Measurements from ENCODE around the gene SST.
"Not testable (repeated sequence)": the region's sequence is repeated elsewhere in the genome, so short reads cannot be mapped to it uniquely, and the experiment has no call there.

Gene SST

DNA sequence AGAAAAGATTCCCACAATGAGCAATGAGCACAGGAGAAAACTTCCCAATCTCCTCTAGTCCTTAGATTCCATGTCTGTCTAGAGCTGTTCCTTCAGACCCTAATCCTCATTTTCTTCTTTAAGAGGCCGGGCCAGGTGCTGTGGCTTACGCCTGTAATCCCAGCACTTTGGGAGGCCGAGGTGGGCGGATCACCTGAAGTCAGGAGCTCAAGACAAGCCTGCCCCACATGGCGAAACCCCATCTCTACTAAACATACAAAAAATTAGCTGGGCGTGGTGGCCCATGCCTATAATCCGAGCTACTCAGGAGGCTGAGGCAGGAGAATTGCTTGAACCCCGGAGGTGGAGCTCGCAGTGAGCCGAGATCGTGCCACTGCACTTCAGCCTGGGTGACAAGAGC, 11.6 kb upstream of the SST start:
- DNase-seq, result not testable (repeated sequence)

DNA sequence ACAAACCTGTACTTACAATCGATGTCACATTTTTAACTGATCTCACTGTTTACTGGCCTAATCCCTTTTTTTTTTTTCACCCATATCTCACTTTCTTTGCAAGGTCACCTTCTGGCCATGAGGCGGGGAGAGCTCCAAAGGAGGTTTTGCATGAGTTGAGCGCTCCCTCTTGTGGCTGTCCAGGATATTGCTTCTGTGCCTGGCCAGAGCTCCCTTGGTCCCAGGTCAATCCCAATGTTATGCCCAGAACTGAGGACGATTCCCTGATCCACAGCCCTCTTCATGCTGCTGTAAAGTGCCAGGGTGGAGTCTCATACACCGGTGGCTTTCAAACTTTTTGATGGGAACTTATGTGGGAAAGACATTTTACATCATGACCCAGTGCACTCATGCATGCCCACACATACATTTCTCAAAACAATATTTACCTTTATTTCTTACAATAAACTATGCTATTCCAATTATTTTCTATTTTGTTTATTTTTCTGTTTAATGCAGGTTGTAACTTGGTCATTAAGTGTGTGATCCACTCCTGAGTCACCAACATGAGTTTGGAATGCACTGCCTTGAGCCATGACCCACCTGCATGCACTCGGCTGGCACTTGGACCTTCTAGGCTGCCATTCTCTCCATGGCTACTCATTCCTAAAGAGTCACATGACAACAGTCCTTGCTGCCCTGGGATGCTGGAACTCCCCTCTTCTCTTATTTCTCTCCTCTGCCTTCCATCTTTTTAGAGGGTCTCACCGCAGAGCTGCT, 9.6 kb upstream of the SST start:
- DNase-seq, result peak; percentile 48 to 82

DNA sequence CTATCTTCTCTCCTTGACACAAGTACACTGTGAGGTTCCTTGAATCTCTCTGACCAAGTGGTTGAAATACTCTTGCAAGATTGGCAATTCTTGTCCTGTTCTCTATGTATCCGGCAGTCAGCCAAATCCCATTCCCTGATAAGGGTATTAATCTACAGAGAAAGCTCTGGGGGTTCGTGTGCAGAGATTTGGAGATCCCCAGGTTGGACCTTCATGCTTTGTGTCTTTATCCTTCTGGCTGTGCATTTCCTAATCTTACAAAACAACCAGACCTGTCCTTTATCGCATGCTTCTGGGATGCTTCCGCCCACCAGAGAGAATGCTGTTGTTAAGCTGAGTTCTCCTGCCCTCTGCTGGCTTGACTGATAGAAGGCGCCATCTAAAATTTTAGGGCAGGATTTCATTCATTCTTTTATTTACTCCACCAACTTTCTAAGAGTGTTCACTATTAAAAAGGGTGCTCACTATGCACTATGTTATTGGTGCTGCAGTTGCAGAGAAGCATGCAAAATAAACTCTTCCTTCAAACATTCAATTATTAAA, 8.6 kb upstream of the SST start:
- peak in 1 of 2 experiments; percentile 75 for DNase-seq

DNA sequence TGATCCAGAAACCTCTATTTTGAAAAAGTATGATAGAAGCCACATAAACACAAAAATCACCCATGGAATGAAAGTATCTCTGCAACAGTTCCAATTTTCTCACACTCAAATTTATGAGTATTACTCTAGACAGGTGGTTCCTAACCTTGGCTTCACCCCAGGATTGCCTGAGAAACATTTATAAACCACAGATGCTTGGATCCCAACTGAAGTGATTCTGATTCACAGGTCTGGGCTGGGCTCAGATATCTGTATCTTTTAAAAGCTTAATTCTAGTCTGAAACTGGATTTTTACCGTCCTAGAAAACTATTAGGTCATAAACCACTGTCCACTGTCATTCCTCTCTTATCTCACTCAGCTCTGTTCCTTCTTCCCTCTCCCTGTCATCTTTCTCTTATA, 7.4 kb upstream of the SST start:
- DNase-seq, result no peak

DNA sequence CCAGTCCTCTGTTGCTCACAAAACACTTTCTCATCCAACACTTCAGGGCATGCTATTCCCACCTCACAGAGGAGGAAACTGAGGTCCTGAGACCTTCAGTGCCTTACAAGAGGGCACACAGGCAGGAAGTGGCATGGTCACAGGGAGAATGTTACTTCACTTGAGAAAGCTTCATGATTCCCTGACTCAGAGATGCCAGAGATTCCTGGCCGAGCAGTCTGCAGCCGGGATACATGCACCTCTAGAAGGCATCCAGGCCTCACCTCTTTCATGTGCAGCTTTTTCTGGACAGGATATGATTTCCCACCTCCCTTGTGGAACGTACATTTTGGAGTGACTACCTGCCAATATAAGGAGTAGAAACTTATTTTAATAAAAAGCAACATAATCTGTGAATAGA, 2.8 kb upstream of the SST start:
- DNase-seq, result no peak

DNA sequence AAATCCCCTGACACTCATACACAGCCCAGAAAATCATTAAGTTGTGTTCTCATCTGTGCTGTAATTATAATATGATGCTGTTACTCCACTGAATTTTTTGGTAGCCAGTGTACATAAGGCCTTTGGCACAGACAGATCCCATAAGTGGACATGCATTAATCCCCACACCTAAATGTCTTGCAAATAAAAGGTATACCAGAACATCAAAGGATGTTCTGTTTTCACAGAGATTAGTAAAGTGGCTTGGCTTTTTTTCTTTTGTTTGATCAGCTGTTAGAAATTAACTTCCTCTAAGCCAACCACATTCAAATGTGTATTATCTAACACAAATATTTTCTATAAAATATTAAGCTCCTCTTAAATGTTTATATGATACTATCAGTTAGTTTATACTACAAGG, 2.7 kb downstream of the SST start:
- DNase-seq, result no peak

DNA sequence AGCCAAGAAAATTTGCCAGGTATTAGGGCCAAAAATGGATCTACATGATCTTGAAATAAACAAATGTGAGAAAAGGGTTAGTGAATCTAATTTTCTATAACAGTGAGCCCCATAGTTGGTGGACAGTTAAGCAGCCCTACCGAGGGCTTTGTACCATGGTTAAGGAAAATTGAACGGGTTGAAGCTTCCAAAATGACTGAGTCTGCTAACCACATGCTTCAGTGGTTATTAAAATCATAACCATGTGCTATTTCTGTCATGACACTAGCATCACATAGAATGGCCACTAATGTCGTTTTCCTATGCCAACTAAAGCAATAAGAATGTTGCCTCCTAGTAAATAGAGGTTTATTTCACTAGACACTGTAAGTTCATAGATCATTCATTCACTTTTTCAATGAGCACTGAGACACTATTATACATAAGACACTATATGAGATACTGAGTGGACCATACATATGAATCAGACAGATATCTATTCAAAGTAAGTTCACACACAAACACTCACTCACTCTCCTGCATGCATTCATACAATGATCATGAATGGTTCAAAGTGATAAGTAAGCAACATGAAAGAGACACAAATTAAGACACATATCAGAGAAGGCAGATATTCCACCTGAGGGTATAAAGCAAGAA, 4.3 kb downstream of the SST start:
- no peak for DNase-seq

DNA sequence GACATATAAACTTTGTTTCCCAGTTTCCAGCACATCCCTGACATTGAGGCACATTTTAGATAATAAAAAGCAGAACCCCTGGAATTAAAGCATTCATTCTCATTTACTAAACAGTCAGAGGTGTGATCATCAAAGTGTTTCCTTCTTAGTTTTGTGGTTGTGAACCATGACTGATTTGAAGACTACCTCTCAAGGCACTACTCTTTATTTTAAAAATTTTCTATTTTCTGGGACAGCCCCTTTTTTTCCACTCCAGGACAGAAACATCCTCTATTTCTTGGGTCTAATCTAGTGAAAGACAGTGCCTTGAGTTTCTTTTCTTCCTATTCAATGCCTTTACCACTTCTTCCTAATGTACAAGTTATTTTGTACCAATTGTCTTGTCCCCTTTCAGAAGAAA, 5.2 kb downstream of the SST start:
- no peak for DNase-seq

DNA sequence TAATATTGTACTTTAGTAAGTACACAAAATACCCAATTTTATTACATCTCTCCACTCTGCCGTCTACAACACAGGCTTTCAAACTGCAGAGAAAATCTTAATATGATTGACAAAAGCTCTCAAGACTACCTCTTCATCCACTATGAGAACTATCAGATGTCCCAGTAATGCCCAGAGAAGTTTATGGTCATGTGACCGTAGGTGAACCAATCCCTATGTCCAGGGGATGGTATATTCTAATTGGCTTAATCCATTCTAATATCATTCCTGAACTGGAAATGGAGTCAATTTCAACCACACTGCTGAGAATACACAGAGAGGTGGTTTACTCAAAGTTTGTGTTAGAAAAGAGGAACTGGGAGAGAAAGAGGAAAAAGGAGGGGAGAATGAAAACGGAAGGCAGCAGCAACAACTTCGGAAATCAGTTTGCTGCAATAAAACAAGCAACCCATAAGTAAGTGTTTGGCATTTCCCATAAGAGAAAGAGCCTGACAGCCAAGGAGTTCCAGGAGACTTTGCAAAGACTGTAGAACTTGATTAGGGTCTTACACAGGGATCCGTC, 7.3 kb downstream of the SST start:
- DNase-seq, result no peak

DNA sequence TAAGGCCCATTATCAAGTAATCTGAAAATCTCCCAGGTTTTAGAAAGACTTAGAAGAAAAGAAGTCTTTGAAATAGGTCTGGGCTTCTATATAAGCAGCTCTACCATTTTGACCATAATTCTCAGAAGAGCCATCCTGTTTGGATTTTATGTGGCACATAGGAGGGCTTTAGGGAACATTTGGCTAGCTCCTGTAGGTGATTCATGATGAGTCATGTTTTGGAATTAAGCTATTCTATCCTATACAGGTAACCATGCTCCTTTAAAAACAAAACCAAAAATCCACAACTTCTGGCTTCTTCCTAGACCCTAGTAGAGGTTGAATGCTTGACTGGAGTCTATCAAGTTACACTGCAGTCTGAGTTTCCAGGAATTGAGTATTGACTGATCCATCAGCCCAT, 8.9 kb downstream of the SST start:
- DNase-seq, result no peak

DNA sequence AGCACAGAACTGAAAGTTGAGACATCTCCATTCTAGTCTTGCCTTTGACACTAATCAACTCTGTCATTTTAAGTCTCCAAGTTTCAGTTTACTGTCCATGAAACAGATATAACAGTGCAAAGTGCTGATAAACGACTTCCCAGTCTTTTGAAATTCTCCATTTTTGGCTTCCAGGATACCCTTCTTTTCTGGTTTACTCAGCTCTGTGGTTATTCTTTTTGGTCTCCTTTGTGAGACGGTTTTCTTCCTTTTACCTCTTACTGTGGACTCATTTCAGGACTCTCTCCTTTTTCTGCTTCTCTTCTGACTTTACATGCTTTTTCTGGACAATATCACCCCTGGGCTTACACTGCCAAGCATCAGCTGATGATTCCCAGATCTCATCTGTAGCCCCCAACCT, 18.9 kb downstream of the SST start:
- DNase-seq, result no peak

DNA sequence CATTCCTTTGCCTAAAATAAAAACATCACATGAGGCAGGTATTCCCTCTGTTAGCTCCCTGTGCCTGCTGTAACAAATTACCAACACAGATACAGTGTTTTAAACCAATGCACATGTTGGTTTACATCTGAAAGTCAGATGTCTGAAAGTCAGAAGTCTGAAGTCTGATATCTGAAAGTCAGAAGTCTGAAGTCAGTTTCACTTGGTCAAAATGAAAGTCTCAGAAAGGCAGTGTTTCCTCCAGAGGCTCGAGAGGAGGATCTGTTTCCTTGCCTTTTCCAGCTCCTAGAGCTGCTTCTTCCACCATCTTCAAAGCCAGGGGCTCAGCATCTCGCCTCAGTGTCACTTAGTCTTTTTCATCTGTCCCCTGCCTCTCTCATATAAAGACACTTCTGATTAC, 22.0 kb downstream of the SST start:
- no peak for DNase-seq

DNA sequence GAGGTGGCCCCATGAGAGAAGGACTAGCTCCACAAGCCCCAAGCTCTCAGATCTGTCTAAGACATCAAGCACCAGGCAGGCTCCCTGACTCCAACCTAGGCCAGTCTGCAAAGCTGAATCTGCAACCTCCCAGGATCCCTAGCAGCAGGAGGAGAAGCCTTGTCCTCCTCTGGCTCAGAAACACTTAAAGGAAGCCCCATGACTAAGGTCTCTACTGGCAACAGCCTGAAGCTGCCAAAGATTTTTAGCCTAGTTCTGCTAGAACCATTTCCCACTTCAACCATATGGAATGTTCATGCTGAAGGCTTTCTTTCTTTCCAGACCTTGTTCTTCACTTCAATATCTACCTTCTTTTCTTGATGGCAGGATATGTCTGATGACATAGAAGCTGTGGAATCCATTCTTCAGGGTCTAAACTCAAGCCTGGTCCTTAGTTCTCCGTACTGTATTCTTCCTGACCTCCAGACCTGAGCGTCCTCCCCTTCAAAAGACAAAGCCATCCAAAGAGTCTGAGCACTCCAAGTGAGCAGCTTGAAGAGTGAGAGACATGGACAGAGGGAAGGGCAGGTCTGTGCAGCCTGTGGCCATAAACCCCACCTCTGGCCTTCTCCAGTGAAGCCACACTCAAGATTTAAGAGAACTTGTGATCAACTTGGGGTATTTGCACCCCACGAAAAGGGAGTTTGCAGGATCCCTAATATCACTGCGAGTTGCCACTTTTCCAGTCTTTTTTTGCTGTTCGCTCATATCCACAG, 23.1 kb downstream of the SST start:
- DNase-seq, result no peak

DNA sequence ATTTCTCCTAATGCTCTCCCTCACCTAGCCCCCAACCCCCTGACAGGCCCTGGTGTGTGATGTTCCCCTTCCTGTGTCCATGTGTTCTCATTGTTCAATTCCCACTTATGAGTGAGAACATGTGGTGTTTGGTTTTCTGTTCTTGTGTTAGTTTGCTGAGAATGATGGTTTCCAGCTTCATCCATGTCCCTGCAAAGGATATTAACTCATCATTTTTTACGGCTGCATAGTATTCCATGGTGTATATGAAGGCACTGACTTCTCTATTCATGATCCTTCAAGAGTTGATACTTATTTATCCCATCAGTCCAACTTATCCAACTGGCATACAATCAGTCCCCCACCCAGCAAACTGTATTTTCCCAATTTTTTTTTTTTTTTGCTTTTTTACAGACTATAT, 24.8 kb downstream of the SST start:
- not testable (repeated sequence) for DNase-seq

DNA sequence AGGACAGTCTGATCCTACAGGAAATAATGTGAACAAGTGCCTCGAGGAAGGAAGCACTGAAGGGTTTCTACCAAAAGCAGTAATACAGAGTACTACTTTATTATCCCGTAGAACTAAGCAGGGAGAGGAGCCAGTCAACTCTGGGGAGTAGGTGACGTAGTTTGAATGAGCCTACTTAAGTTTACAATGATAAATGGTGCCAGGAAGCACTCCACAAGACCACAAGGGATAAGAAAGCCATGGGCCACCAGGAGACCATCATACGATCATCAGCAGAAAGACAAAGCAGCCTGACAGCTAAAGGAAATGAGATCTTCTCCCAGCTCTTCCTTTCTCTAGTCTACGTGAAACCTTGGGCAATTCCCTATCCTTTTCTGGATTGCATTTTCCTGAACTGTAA, 27.3 kb downstream of the SST start:
- no peak for DNase-seq

DNA sequence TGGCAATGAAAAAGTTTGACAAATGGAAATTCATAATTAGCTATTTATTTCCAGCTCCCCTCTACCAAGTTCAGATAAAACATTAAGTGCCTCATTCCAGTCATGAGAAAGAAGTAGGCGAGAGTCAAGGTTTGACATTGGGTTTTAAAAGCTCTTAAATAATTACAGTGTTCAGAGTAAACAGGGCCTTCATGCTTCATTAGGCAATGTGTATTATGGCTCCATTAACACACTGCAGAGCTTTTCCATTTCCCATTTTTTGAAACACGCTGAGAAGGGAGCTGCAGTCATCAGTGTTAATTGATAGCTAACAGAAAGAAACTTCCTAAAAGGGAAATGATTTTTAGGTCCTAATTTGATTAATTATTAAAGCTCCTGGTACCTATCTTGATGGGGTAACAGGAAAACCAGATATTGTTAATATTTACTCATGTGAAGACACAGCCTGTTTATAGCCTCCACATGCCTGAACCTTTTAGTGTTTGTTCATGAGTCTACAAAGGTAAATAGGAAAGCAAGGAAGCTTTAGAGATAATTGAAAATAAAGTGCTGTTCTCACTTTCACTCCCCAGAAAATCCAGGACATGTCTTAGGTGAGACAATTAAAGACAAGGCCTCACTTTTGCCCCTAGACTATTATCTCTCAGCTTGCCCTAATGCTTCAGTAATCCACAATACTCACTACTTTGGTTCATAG, 28.7 kb downstream of the SST start:
- no peak for DNase-seq

DNA sequence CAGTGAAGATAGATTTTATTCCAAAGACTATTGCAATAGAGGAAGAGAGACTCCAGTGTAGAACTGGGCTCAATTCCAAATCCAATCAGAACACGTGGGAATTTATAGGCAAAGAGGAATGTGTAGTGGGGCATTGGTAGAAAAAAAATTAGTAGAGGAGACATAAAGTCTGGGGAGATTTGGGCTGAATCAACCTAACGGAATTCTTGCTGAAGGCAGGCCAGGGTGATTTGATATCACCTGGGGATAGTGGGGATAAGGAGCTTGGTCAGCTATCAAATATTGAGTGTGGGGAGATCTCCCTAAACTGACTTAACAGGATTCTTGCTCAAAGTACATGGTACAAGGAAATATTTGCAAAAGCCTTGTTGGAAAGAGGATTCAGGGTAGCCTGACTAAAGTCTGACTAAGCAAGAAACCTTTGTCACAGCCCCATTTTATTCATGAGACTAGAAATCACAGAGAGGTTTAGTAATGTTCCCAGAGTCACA, 29.6 kb downstream of the SST start:
- no peak for DNase-seq

DNA sequence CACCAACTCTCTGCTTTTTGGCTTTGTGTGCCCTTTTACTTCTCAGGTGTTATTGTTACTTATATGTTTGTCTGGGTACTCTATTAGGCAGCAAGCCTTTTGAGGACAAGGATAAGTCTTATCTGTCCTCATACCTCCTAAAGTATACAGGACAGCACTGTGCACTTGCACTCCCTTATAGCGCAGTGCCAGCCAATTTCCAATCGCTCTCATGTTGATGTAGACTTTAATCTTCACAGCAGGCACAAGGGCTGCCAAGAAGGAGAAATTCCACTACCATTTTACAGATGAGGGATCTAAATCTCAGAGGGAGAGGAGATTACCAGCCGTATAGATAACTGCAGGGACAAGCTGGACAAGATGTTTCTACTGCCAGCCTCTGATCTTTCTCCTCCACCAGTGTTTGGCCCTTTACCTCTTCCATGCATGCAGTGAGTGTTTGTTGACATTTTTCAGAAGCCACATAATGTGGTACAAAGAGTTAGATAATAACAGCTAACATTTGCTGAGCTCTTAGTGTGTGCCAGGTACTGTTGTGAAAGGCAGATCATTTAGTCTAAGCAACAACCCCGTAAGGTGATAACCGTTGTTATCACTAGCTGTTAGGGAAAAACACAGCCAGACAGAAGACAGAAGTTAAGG, 30.1 kb downstream of the SST start:
- DNase-seq, result no peak

DNA sequence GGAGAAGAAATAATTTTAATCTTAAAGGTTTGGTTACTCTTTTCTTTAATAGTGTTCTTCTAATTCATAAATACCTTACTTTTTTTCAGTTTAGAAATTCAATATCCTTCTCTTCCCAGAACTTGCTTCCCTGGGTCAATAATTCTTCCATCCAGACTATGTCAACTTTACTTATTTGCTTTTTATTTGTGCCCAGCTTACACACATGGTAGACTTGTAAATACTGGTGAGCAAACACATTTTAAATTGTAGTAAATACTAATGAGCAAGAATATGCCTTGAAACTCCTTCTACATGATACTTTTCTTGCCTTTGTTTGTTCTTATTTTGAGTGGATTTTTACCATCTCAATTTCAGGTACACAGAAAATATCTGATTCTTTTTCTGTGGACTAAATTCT, 33.7 kb downstream of the SST start:
- no peak for DNase-seq

DNA sequence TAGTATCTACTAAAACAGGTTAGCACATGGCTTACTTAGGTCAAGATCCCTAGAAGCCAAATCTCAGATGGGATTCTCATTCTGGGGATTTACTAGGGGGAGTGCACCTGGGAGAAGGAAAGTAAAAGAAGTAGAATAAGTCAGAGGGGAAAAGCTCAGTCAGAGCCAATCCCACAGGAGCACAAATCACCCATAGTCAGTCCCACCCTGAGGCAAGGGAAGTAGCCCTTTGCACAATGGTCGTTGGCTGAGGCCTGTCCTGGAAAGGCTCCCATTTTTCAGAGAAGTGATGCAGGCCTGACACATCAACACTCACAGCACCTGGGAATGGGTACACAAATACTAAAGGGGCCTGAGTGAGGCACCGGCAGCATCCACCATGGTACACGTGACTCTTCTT, 39.8 kb downstream of the SST start:
- no peak for DNase-seq

DNA sequence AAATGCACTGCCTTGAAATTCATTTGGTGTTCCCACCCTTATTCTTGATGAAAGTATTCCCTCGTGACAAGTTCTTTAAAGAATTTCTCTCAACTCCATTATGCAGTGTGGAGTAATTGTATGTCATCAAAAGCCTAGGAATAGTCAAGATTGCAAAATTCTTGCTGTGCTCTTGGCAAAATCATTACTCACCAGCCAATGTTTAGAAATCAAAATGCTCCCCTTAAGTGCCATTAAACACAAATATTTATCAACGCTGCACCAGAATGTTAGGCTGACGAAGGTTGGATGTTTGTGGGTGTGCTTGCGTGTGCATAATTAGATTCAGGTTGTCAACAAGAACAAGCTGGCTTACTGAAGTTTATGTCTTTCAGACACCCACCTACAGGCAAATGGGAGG, 40.5 kb downstream of the SST start:
- no peak for DNase-seq

DNA sequence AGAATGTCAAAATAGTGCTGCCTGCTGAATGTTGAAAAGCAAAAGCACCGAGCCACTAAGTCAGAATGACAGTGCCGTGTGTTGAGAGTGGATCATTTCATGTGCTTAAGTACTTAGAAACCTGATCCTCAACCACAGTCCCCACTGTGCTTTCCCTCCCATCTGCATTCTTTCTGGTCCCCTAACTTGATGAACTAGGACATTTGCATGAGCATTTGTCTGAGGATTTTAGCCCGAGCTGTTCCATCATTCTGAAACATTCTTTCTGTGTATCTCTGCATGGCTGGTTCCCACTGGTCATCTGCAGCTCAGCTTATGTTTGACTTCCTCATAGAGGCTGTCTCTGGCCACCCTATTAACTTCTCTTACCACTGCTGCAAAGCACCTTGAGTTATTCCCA, 42.0 kb downstream of the SST start:
- DNase-seq, result peak; percentile 81 to 89
